Sigmoid colon (tissue), 4 donors: ENCODE data around the gene TEX52.

Source experiments
- POLR2A ChIP-seq, 2 donors: fragments of 450-650 bp; IDR thresholded peaks; one replicate each; pipeline ENCODE4 v1.6.1; 2016; ENCODE audit warnings: antibody characterized with exemption in 2 of 2, mild to moderate bottlenecking in 2 of 2, moderate library complexity in 2 of 2
- POLR2AphosphoS5 ChIP-seq, 4 donors: sonication (generic); formaldehyde crosslinking; IDR thresholded peaks; one replicate each; pipeline ENCODE4 v1.6.1; 2017; ENCODE audit warnings: antibody characterized with exemption in 4 of 4
- TF ChIP-seq, protein P1 (sequence below), 4 experiments: fragments of 450-650 bp in 3 of 4; fragments of 200-600 bp in 1 of 4; IDR thresholded peaks; one replicate each; pipeline ENCODE4 v1.5.1; 2016 to 2019; ENCODE audit warnings: antibody characterized with exemption in 4 of 4, mild to moderate bottlenecking in 3 of 4, moderate library complexity in 2 of 4

DNA sequence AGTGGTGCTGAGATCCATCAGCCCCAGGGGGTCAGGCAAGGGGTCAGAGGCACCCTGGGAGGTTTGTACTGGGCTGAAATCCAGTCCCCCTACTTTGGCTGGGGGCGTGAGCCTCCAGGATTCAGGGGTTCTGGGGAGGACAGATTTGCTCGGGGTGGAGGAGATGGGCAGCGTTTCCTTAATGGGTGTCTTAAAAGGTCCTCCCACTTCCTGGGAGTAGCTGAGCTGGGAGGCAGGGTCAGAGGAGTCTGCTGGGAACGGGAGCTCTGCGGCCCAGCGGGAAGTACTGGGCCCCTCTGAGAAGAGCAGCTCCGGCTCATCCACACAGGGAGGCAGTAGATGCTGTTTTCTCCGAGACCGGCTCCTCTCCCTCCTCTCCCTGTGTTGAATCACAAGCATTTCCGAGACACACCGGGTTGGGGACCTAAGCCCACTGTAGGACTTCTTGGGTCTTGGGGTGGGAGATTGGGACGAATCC is 2.1 kb upstream of the TEX52 start:
- TF ChIP-seq, protein P1, sequence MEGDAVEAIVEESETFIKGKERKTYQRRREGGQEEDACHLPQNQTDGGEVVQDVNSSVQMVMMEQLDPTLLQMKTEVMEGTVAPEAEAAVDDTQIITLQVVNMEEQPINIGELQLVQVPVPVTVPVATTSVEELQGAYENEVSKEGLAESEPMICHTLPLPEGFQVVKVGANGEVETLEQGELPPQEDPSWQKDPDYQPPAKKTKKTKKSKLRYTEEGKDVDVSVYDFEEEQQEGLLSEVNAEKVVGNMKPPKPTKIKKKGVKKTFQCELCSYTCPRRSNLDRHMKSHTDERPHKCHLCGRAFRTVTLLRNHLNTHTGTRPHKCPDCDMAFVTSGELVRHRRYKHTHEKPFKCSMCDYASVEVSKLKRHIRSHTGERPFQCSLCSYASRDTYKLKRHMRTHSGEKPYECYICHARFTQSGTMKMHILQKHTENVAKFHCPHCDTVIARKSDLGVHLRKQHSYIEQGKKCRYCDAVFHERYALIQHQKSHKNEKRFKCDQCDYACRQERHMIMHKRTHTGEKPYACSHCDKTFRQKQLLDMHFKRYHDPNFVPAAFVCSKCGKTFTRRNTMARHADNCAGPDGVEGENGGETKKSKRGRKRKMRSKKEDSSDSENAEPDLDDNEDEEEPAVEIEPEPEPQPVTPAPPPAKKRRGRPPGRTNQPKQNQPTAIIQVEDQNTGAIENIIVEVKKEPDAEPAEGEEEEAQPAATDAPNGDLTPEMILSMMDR (IDR thresholded peaks at IDR 0.05): no peak
- no peak for TF ChIP-seq POLR2AphosphoS5 (IDR thresholded peaks at IDR 0.05)
- no peak for TF ChIP-seq POLR2A (IDR thresholded peaks at IDR 0.05)
